ENCODE results near the gene ARID5B.

Gene ARID5B

GRCh38 chr10:61992059-61992460, 90.6 kb downstream of the ARID5B start:
- DNase-seq, result peak; percentile 20

- DNase-seq, result peak; percentile 86
These were observed 91.5 kb downstream of the ARID5B start for GRCh38 chr10:61992671-61993668.

DNA sequence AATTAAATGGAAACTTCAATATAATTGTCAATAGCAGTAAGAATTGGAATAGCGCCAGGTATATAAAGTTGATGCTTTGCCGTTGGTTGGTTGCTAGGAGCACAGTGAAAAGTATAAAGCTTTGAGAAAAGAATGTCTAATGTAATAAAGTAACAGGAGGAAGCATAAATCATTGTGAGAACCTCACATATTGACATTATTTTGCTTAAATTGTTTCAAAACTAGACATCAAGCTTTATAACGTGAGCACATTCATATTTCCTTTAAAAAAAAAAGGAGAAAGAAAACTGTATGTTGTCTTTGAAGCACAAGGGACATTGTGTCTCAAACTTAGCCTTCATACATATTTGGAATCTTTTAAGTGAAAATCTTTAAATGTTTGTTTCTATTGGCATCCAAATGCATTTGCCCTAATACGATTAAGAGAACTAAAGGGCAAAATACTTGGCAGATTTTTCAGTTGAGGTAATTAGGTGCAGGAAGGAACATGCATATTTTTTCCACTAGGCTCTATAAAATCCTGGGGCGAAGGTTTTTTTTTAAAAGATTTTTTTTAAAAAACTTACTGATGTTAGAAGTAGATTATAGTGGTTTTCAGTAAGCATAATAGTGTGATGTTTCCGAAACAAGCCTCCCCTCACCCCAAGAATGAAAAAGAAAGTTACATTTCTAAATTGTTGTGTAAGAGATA, 92.4 kb downstream of the ARID5B start:
- peak; percentile 57 for DNase-seq

GRCh38 chr10:61994405-61995219, 93.1 kb downstream of the ARID5B start:
- DNase-seq, result no peak

DNA sequence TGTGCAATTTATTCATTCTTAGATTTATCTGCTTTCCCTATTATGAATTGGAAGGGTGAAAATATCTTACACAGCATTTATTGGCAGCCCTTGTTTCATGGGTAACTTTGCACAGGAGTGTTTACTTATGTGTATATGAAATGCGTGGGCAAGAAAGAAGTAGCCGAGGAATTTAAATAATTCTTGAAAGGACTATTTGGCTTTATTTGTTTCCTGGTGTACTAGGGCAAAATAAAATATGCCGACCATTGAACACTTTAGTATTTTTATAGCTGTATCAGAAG, 93.7 kb downstream of the ARID5B start:
- DNase-seq, result no peak

DNA sequence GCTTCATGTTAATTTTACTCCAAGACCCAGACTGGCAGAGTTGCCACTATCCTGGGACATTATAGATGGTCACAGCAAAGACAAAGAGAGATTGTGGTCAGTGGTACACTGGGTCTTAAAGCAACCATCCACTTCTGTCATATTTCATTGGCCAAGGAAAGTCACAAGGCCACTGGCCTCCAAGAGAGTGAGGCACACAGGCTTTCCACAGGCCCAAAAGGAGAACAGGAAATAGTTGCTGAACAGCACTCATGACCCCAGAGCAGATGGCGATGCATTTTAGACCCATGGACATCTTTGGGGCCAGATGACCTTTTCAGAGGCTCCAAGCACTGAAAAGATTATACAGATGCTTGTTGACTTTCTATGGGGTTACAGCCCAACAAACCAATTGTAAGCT, 97.4 kb downstream of the ARID5B start:
- no peak for DNase-seq

- no peak for DNase-seq
These were observed 98.6 kb downstream of the ARID5B start for GRCh38 chr10:62000037-62000603.

DNA sequence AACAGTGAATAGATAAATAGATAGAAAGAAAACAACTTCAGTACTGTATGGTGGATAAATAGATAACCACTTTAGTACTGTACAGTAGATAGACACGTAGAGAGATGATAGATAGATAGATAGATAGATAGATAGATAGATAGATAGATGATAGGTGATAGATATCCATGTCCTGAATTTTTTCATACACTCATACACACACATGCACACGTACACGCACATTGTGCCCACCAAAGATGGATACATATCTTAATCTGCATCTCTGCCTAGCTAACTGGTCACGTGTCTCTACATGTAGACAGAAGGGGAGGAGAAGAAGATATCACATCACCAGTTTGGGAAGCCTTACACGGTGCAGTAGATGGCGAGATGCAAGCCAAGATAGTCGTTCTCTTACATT, 99.2 kb downstream of the ARID5B start:
- DNase-seq, result no peak

GRCh38 chr10:62001898-62002297, 100.4 kb downstream of the ARID5B start:
- DNase-seq, result no peak

- DNase-seq, result no peak
These were observed 101.3 kb downstream of the ARID5B start for GRCh38 chr10:62002753-62003152.

DNA sequence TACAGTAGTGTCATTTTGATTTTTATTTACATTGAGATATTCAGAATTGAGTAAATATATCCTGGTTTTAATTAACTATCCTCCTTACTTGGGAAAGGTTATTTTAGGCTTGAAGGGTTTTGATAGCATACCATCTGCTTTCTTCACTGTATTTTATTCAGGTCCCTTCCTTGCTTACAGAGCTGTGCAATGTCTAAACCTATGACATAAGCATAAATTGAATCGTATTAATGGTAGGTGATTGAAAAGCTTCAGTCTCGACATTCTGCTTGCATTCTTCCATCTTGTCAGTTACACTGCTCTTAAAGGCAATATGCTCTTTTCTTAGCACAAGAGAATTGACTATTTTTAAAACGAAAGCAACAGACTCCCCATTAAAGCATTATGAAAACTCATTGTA, 102.5 kb downstream of the ARID5B start:
- no peak for DNase-seq

GRCh38 chr10:62005281-62005680, 103.8 kb downstream of the ARID5B start:
- no peak for DNase-seq

- no peak for DNase-seq
These were observed 104.2 kb downstream of the ARID5B start for GRCh38 chr10:62005687-62006086.

- DNase-seq, result no peak
These were observed 105.6 kb downstream of the ARID5B start for GRCh38 chr10:62007145-62007544.

GRCh38 chr10:62008196-62008595, 106.7 kb downstream of the ARID5B start:
- no peak for DNase-seq

DNA sequence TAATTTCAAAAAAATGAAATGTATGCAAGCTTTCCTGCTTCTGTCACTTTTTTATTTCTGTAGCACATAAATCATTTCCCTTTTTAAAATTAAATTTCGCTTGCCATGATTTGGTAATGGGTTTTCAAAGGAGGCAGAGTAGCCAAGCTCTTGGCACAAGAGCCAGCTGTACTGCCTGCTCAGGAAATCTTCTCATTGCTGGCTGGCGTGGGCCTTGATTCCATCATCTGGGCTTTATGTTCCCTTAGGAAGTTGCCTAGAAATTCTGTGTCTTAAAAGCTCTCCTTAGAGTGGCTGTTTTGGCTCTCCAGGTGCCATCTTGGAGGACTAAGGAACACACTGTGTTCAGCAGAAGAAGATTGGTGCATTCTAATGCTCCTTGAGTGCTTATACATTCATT, 107.4 kb downstream of the ARID5B start:
- no peak for DNase-seq

GRCh38 chr10:62010366-62010765, 108.9 kb downstream of the ARID5B start:
- no peak for DNase-seq

DNA sequence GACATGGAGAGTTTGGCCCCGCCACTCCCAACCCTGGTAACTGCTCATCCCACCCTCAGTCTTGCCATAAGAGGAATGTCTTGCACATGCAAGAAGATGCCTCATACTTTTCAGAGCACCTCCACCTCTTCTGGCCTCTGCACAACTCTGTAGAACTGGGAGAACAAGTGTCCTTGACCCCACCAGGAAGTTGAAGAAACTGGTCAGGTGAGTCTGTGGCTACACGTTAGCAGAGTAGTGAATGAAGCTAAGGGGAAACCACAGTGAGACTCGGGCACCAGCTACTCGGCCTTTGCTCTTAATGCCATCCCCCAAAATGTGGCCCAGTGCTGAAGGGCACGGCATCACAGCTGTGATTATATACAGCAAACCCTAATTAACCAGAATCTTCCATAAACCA, 110.1 kb downstream of the ARID5B start:
- no peak for DNase-seq

- no peak for DNase-seq
These were observed 110.8 kb downstream of the ARID5B start for GRCh38 chr10:62012318-62012717.

- no peak for DNase-seq
These were observed 113.0 kb downstream of the ARID5B start for GRCh38 chr10:62014510-62014909.

DNA sequence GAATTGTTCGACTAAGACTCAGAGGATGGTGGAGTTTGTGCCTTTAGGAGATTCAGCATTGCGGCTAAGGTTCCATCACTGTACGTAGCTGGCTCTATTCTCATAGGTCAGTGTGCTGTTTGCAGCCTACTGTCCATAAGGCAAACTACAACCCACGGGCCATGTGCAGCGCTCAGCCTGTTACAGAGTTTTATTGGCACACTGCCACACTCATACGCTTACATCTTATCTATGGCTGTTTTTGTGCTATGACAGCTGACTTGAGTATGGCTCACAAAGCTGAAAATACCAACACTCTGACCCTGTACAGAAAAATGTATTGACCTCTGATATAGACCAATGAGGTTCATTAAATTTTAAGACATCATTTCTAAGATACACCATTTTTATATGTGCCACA, 114.5 kb downstream of the ARID5B start:
- no peak for DNase-seq

GRCh38 chr10:62016623-62017490, 115.4 kb downstream of the ARID5B start:
- no peak for DNase-seq

All from CD4-positive, alpha-beta T cell treated with Interleukin-17A for 1 hour (primary cell).